HCT116 (cell line): Measurements from ENCODE around the gene AQP6. TPM values are rescaled to one million over a fixed set of nuclear protein-coding genes. Genes with fewer than 3 reads are reported as not detected.

Experiments
- ATAC-seq: fragments of 200-7000 bp; cut with Tn5 transposase; 2 replicates; pipeline ENCODE4 v1.9.1; 2020; ENCODE audit warnings: mild to moderate bottlenecking, moderate library complexity
- BruUV-seq: library from RNA; stranded (reverse); fragments of 400-500 nt; replicated peaks from 2 replicates; lab custom pipeline; 2021; lab: Mats Ljungman, UMichigan
- CTCF ChIA-PET: fragments of 300-600 bp; sonication (Branson Sonifier 250); formaldehyde crosslinking; loops from one replicate; lab custom pipeline; 2021; ENCODE audit warnings: antibody characterized with exemption; lab: Charles Lee
- POLR2A ChIA-PET: fragments of 300-600, 350-600 bp; sonication (Branson Sonifier 250); formaldehyde crosslinking; loops from one replicate; lab custom pipeline; 2021; ENCODE audit warnings: antibody characterized with exemption; lab: Charles Lee
- RAD21 ChIA-PET, 2 experiments: fragments of 300-600 bp; sonication (Branson Sonifier 250); formaldehyde crosslinking; loops; one replicate each; lab custom pipeline; 2023; ENCODE audit warnings: low total read pairs in 2 of 2; ENCODE audit not compliant: uncharacterized antibody in 2 of 2, unreplicated experiment in 2 of 2, low non-redundant PET in 1 of 2; lab: Charles Lee
- DNase-seq: peaks from one replicate; pipeline ENCODE4 v3.0.0-alpha.2; 2010; ENCODE audit warnings: low read depth, low spot score
- H2AFZ ChIP-seq: fragments of 200-600 bp; shearing (Covaris generic), sonication (generic); 2 replicates; pipeline ENCODE4 v1.6.1; 2017; ENCODE audit warnings: low read depth, mixed run types, mixed read lengths, antibody characterized with exemption, low read length; ENCODE audit not compliant: poor library complexity, severe bottlenecking
- H3K27ac ChIP-seq: 2 replicates; pipeline ENCODE4 v1.5.1; 2012; ENCODE audit warnings: low read depth, low read length
- H3K27me3 ChIP-seq: fragments of 200-600 bp; sonication (generic); 2 replicates; pipeline ENCODE4 v1.6.1; 2016; ENCODE audit warnings: mixed run types, low read length, mixed read lengths; ENCODE audit not compliant: insufficient read depth
- H3K36me3 ChIP-seq, 2 experiments: fragments of 200-500 bp in 1 of 2; fragments of 200-600 bp in 1 of 2; sonication (Bioruptor generic) in 1 of 2; sonication (generic) in 1 of 2; 2 replicates each; pipeline versions ENCODE4 v1.5.1 to v1.6.1; 2014 to 2016; ENCODE audit warnings: low read length in 2 of 2, inconsistent platforms in 1 of 2, mixed read lengths in 1 of 2, mixed run types in 1 of 2; ENCODE audit not compliant: insufficient read depth in 2 of 2, control insufficient read depth in 1 of 2
- H3K4me1 ChIP-seq, 2 experiments: fragments of 200-600 bp in 1 of 2; sonication (generic) in 1 of 2; 2 replicates each; pipeline versions ENCODE4 v1.5.1 to v1.6.1; 2012 to 2017; ENCODE audit warnings: low read length in 2 of 2, inconsistent platforms in 1 of 2, mild to moderate bottlenecking in 1 of 2, mixed read lengths in 1 of 2, mixed run types in 1 of 2, moderate library complexity in 1 of 2; ENCODE audit not compliant: insufficient read depth in 2 of 2, control insufficient read depth in 1 of 2
- H3K4me2 ChIP-seq: fragments of 200-600 bp; sonication (generic); 2 replicates; pipeline ENCODE4 v1.6.1; 2017; ENCODE audit warnings: mixed run types, low read length, mixed read lengths
- H3K4me3 ChIP-seq, 2 experiments: fragments of 200-600 bp in 1 of 2; sonication (generic) in 1 of 2; replicated peaks in 1 of 2; 2 replicates each; pipeline ENCODE4 v1.5.1; 2011 to 2016; ENCODE audit warnings: low read length in 2 of 2, control low read depth in 1 of 2, low read depth in 1 of 2, mild to moderate bottlenecking in 1 of 2, mixed read lengths in 1 of 2, mixed run types in 1 of 2
- H3K79me2 ChIP-seq: fragments of 200-600 bp; sonication (generic); 2 replicates; pipeline ENCODE4 v1.6.1; 2017; ENCODE audit warnings: mild to moderate bottlenecking, mixed run types, low read length, moderate library complexity, mixed read lengths; ENCODE audit not compliant: insufficient read depth
- H3K9ac ChIP-seq: fragments of 200-600 bp; sonication (generic); 2 replicates; pipeline ENCODE4 v1.6.1; 2016; ENCODE audit warnings: low read length, mixed read lengths
- H3K9me2 ChIP-seq: fragments of 200-600 bp; sonication (generic), shearing (Covaris generic); 2 replicates; pipeline ENCODE4 v1.6.1; 2017; ENCODE audit warnings: mixed run types, mild to moderate bottlenecking, moderate library complexity; ENCODE audit not compliant: insufficient read depth
- H3K9me3 ChIP-seq, 2 experiments: fragments of 200-500 bp in 1 of 2; fragments of 200-600 bp in 1 of 2; sonication (Bioruptor generic) in 1 of 2; sonication (generic) in 1 of 2; 2 replicates each; pipeline ENCODE4 v1.6.1; 2014 to 2017; ENCODE audit warnings: low read length in 2 of 2, mixed read lengths in 2 of 2, inconsistent platforms in 1 of 2, low read depth in 1 of 2, mild to moderate bottlenecking in 1 of 2, mixed run types in 1 of 2, moderate library complexity in 1 of 2; ENCODE audit not compliant: control insufficient read depth in 1 of 2, insufficient read depth in 1 of 2
- H4K20me1 ChIP-seq: fragments of 200-600 bp; sonication (generic), shearing (Covaris generic); 2 replicates; pipeline ENCODE4 v1.6.1; 2017; ENCODE audit warnings: mixed run types, mild to moderate bottlenecking, moderate library complexity; ENCODE audit not compliant: insufficient read depth
- ELF1 ChIP-seq: IDR thresholded peaks from 2 replicates; pipeline ENCODE4 v1.6.1; 2012; ENCODE audit warnings: low read depth, borderline replicate concordance
- MAX ChIP-seq: IDR thresholded peaks from 2 replicates; pipeline ENCODE4 v1.6.1; 2012
- SP1 ChIP-seq: IDR thresholded peaks from 2 replicates; pipeline ENCODE4 v1.6.1; 2012; ENCODE audit warnings: low read depth
- SRF ChIP-seq: IDR thresholded peaks from 2 replicates; pipeline ENCODE4 v1.6.1; 2012; ENCODE audit warnings: low read depth
- TCF7L2 ChIP-seq: IDR thresholded peaks from 2 replicates; pipeline ENCODE4 v1.7.0; 2011; ENCODE audit warnings: borderline replicate concordance, inconsistent platforms; ENCODE audit not compliant: insufficient read depth, insufficient read length; ENCODE audit errors: extremely low read depth
- ZBTB33 ChIP-seq: IDR thresholded peaks from 2 replicates; pipeline ENCODE4 v1.6.1; 2011; ENCODE audit warnings: mild to moderate bottlenecking, low read length, moderate library complexity; ENCODE audit not compliant: insufficient replicate concordance; ENCODE audit errors: extremely low read depth
- intact Hi-C: fragments of 100-400 bp; cut with micrococcal nuclease; formaldehyde crosslinking; loops from 2 replicates; pipeline ENCODE4 v1.10.0; 2022
- total RNA-seq: library from RNA; stranded (reverse); gene quantifications from one replicate; pipeline ENCODE4 v1.2.1, GENCODE V29; 2021; ENCODE audit not compliant: unreplicated experiment

AQP6 gene
- total RNA-seq, 1 experiment from 2014 or later = not detected

- H3K27ac ChIP-seq = no peak overlapping the region
- CTCF ChIA-PET = interaction anchor here (1.2 to 4.0 kb wide), 4 partner anchors 10 to 102 kb away, joined by 3 to 65 read pairs (median 38); no protein-coding TSS in a partner anchor
- H3K4me3 ChIP-seq = no peak overlapping the region
- no peak overlapping the region for H3K9ac ChIP-seq
- H2AFZ ChIP-seq = no peak overlapping the region
- no peak for ATAC-seq
- intact Hi-C loops = loop anchor here (5.0 to 10.0 kb wide), 2 partner anchors 102 to 194 kb away; no protein-coding TSS in a partner anchor
- POLR2A ChIA-PET = no interaction called here
- 0 out of 2 replicates have a peak, but pooled peaks cover 5% of the 10 kb centered on the region for H3K27me3 ChIP-seq
- no peaks in the 10 kb centered on the region for H3K9me2 ChIP-seq
- H3K4me1 ChIP-seq = peaks cover 0 to 16% of the 10 kb centered on the region in 2 experiments; a peak in 2 of 4 replicates
- H3K4me2 ChIP-seq = no peak overlapping the region
- H3K79me2 ChIP-seq = no peaks in the 10 kb centered on the region
- DNase-seq = no peak
- no TSS peak for BruUV-seq
- RAD21 ChIA-PET = no interaction called here
- no peaks in the 10 kb centered on the region for H3K9me3 ChIP-seq
- TF ChIP-seq TCF7L2 (no peak), ELF1 (no peak), SRF (no peak), MAX (no peak), SP1 (no peak), ZBTB33 (no peak)
- no peaks in the 10 kb centered on the region for H4K20me1 ChIP-seq
- H3K36me3 ChIP-seq = no peaks in the 10 kb centered on the region
Measured at GRCh38 chr12:49969027-49969426, 3.7 kb upstream of the AQP6 start.
